HG03558 (cell line): ENCODE measurements around the gene PLAC9.

Experiments
- ATAC-seq: cut with Tn5 transposase; IDR thresholded peaks from one replicate; pipeline ENCODE4 v1.9.1; 2021; ENCODE audit warnings: moderate number of reproducible peaks; ENCODE audit not compliant: unreplicated experiment; ENCODE audit errors: extremely low read depth

The PLAC9 gene

DNA sequence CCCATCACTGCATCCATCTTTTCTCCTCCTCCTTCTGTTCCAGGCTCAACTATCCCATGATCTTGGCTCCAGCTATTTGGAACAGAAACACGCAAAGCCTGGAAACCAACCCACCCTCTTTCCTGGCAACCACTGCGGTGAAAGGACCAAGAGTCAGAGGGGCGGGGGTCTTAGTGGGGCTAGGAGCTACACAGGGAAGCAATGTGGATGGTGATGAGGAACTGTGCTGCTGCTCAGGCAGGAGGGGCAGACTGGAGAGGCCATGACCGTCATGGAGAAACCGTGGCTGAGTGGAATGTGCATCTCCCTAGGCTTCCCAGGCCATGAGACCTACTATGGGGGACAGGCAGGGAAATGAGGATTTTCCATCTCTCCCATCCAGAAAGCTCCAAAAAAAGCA lies 25.6 kb downstream of the PLAC9 start:
- ATAC-seq = no peak

DNA sequence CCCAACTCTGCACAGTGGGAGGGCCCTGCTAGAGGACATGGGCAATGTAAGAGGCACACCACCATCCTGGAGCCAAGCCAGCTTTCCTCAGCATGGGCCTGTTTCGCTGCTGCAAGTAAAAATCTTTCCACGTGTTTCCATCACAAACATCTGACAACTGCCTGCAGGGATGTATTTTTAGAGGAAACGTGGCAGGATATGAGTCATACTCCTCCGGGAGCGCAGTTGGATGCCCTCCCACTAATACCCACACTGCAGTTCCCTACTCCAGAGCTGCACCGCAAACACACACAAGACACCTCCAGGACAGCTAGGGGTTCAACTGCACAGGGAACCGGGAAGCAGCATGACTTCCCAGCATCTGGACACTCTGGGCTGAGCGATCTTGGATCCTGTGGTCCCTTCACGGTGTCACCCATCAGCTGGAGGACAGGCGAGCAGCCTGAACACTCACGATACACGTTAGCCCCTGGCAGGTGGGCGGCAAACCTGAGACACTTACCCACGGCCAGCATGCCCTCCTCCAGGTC lies 26.1 kb downstream of the PLAC9 start:
- ATAC-seq = no peak

DNA sequence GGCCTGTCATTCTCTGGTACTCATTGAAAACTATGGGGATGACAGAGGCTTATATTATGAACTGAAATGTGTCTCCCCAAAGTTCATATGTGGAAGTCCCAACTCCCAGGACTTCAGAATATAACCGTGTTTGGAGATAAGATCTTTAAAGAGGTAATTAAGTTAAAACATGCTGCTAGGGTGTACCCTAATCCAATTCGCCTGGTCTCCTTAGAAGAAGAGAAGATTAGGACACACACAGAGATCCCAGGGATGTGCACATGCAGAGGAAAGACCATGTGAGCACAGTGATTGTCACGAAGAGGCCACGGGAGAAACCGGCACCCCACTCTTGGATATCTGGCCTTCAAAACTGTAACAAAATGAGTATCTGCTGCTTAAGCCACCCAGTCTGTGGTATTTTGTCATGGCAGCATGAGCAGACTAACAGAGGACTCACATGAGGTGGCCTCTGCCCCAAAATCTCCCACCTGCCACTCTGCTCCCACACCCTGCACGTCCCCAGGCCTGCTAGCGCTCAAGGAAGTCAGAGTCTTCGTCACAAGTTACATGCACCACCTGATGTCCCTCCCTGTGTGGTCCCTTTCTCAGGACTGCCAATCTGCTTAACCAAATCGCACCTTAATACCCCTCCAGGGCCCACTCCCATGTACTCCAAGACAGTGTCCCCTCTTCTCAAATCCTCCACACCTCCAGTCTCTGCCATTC lies 26.8 kb downstream of the PLAC9 start:
- no peak for ATAC-seq

- ATAC-seq = no peak
These were observed 28.1 kb downstream of the PLAC9 start for GRCh38 chr10:80160361-80161320.

DNA sequence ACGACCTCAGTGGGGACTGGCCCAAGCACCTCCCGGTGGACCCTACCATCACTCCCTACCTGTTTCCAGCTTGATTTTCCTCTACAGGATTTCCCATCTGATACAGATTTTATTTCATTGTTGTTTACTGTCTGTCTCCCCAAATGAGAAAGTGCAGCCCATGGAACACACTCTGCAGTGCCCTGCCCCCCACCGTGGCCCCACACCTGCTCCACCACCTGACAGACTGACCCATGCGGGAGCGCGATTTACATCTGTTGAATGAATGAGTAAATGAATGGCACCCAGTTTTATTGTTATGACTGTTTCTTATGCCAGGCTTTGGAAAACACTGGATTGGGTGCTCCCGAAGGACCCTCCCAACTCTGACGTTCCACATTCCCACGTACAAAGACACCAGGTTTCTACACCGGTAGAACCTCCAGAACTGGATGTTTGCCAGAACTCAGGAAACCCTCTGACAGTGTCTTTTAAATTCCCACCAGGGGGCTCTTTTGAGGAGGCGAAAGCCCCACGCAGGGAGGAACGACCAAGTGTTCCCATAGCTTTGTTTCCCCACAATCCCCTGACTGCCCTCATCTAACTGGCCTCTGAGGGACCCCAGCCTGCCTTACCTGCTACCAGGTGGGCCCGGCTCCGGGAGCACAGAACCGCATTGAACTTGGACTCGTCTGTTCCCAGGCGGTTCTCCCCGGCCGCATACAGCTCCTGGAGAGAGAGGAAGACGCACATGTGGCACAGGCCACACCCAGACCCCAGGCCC lies 29.0 kb downstream of the PLAC9 start:
- no peak for ATAC-seq

DNA sequence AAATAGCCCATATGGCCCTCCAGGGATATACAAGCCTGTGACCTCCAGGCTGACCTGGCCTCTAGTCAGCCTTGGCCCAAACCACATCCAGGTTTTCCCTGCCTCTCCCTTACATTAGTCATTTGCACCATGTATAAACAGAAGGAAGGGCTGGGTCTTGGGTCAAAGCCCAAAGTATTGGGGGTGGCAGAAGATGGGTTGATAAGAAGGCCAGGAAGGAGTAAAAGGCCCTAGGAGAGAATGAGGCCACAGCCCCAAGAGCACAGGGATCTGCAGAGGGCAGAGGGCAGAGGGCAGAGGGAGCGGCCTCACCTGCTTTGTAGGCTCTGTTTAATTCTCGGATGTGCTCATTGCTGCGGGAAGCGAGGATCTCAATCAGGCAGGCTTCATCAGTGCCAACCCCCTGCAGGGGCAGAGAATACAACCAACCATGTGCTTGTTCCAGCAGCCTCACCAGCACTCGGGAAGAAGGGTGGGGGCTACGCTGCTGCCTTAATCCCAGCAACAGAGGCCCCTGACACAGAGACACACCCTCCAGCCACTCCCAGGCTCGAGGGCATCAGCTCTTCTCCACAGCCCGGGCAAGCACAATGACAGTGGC lies 31.3 kb downstream of the PLAC9 start:
- ATAC-seq = no peak

DNA sequence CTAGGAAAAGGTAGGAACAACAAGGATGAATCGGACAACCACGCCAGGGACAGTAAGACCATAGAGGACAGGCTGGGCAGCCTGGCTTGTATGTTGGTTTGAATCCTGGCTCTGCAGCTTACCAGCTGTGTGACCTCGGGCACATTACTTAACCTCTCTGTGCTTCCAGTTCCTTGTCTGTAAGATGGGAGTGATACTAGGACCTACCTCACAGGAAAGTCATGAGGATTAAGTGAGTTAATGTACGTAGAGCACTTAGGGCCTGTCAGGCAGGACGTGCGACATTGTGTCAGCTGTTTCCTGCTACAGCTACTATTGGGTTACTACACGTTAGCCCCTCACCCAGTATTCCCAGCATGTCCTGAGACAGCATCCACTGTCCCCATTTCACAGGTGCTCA lies 32.1 kb downstream of the PLAC9 start:
- no peak for ATAC-seq

- no peak for ATAC-seq
These were observed 32.6 kb downstream of the PLAC9 start for GRCh38 chr10:80165173-80165572.

GRCh38 chr10:80166581-80167470 lies 34.3 kb downstream of the PLAC9 start:
- ATAC-seq = no peak

GRCh38 chr10:80167471-80168161 lies 35.1 kb downstream of the PLAC9 start:
- ATAC-seq = no peak

DNA sequence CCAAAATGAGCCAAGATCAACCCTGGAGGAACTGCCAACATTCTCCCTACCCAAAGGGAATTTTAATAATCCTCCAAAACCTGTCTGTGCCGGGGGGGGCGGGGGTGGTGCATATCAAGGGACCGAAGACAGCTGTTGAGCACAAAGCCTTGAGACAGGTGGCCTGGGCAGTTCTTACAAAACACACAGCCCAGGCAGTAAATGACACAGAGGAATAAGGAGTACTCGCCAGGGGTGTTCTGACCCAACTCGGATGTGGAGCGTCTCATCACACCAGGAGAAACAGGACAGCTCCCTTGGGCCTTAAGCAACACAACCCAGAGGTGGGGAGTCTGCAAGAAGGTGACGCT lies 35.6 kb downstream of the PLAC9 start:
- ATAC-seq = no peak

DNA sequence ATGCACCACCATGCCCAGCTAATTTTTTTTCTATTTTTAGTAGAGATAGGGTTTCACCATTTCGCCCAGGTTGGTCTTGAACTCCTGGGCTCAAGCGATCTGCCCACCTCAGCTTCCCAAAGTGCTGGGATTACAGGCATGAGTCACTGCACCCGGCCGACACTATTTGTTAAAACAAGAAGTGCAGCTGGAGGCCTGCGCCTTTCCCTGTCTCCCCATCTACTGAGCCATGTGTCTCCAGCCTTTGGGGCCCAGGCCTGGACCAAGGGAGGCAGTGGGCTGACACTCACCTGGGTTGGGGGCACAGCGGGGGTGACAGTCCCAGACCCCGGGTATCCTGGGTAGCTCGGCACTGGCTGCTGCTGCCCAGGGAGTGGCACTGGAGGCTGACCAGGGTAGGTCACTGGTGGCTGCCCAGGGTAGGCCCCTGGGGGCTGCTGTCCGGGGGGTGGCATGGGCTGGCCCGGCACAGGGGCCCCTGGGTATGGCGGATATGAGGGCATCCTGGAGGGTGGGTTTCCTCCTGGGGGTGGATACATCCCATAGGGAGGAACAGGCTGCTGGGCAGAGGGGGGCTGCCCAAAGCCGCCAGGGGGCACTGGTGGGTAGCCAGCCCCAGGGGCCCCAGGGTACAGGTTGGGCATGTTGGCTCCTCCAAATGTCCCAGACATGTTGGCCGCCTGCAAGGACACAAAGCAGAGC lies 36.3 kb downstream of the PLAC9 start:
- no peak for ATAC-seq

DNA sequence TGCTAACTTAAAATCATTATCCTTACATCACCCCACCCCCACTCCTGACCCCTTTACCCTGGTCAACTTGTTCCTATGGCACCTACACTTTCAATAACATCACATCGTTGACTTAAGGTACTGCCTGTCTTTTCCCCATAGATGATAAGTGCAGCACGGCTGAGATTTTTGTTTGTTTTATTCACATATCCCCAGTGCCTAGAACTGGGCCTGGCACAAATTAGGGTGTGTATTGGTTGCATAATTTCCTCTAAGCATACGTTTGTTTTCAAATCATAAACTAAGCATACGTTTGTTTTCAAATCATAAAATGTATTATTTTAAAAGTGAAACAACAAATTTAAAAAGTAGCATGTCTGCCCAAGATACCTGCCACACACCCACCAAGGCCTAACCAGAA lies 37.5 kb downstream of the PLAC9 start:
- no peak for ATAC-seq

DNA sequence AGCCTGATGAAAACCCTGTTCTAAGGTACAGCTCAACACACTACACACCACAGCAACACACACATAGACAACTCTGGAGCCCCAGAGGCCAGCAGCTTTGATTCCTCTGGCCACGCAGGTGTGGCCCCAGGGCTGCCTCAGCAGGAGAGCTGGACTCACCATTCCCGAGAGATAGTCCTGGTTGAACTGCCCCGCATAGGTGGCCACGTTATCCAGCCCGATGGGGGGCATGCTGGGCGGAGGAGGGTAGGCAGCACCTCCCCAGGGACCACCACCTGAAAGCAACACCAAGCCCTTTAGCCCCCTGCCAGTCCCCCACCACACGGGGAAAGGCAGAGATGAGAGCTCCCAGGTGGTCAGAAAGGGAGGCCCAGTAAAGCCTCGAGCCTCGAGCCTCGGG lies 38.1 kb downstream of the PLAC9 start:
- no peak for ATAC-seq

DNA sequence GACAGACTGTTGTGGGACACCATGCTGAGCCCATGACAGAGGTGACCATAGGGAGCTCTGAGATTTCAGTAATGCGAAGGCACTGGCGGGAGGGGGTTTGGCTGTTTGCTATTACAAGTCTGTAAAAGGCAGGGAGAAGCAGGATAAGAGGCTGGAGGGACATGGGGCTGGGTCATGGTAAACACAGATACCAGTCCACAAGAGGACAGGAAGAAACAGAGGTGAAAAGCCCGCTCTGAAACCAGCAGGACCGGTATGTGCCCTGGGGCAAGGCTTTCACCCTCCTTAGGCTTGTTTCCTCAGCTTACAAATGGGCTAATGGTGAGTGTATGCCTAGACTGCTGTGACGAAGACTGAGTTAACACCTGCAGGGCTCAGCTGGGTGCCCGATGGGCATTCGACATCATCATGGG lies 38.7 kb downstream of the PLAC9 start:
- no peak for ATAC-seq

DNA sequence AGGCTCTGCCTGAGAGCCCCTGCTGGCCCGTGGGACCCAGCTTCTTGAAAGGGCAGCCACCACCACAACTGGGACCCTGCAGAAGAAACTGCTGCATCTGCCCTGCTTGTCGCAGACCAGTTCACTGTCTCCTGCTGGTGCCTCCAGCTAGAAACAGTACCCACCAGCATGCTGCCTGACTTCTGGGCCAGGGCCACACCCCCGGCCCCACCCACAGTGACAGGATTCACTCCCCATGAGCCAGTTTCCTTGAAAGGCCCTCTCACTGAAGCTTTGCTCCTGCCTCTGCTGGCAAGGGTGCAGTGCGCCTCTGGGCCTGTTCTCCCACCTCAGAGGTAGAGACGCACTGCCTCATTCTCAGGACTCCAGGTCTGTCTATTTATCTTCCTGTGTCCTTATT lies 40.4 kb downstream of the PLAC9 start:
- no peak for ATAC-seq

DNA sequence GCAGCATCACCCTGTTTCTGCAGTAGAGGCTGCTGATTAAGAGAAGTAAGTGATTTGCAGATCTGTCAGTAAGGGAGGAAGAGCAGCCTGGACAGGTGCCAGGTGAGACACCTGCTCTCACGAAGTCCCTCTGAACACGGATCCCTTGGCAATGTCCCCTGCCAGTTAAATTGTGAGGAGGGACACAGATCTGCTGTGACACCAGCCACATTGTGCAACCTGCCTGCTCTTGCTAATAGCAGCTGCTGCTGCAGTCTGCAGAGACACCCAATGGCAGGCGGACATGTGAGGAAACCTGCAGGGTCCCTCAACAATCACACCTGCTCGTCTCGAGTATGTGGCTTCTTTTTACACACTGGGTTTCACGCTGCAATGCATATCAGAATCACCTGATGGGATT lies 40.9 kb downstream of the PLAC9 start:
- no peak for ATAC-seq
